WI38 (cell line): ENCODE data around the gene AFF3.

Experiments
- H3K4me3 ChIP-seq: 2 replicates; pipeline ENCODE4 v1.5.1; 2011; ENCODE audit warnings: low read depth, mild to moderate bottlenecking, control low read depth, low read length
- CTCF ChIP-seq: IDR thresholded peaks from 2 replicates; pipeline ENCODE4 v1.5.1; 2012; ENCODE audit warnings: low read depth, mild to moderate bottlenecking, control low read depth, low read length

Gene AFF3

GRCh38 chr2:100009743-100010142 lies 132.6 kb downstream of the AFF3 start:
- no peak for TF ChIP-seq CTCF
- H3K4me3 ChIP-seq = no peak overlapping the region

- H3K4me3 ChIP-seq = no peak overlapping the region
- no peak for TF ChIP-seq CTCF
These were observed 133.4 kb downstream of the AFF3 start for GRCh38 chr2:100008956-100009355.

GRCh38 chr2:100006516-100006915 lies 135.9 kb downstream of the AFF3 start:
- no peak overlapping the region for H3K4me3 ChIP-seq
- no peak for TF ChIP-seq CTCF

GRCh38 chr2:100004959-100005387 lies 137.4 kb downstream of the AFF3 start:
- TF ChIP-seq CTCF = no peak

GRCh38 chr2:100004348-100004884 lies 138.0 kb downstream of the AFF3 start:
- no peak overlapping the region for H3K4me3 ChIP-seq
- TF ChIP-seq CTCF = no peak

More at GRCh38 chr2:100004959-100005387, 137.4 kb downstream of the AFF3 start:
- no peak overlapping the region for H3K4me3 ChIP-seq

GRCh38 chr2:100002059-100002458 lies 140.3 kb downstream of the AFF3 start:
- TF ChIP-seq CTCF = no peak
- H3K4me3 ChIP-seq = no peak overlapping the region

GRCh38 chr2:100000915-100001707 lies 141.3 kb downstream of the AFF3 start:
- no peak overlapping the region for H3K4me3 ChIP-seq
- no peak for TF ChIP-seq CTCF
